Activated T-cell treated with anti-CD3 and anti-CD28 coated beads for 24 hours (primary cell): Measurements from ENCODE around the gene CPSF4.
"Not testable (repeated sequence)": the region's sequence is repeated elsewhere in the genome, so short reads cannot be mapped to it uniquely, and the experiment has no call there.

Source experiments
- DNase-seq: peaks from one replicate; pipeline ENCODE4 v3.0.0-alpha.2; 2020; ENCODE audit warnings: low read depth

The CPSF4 gene

DNA sequence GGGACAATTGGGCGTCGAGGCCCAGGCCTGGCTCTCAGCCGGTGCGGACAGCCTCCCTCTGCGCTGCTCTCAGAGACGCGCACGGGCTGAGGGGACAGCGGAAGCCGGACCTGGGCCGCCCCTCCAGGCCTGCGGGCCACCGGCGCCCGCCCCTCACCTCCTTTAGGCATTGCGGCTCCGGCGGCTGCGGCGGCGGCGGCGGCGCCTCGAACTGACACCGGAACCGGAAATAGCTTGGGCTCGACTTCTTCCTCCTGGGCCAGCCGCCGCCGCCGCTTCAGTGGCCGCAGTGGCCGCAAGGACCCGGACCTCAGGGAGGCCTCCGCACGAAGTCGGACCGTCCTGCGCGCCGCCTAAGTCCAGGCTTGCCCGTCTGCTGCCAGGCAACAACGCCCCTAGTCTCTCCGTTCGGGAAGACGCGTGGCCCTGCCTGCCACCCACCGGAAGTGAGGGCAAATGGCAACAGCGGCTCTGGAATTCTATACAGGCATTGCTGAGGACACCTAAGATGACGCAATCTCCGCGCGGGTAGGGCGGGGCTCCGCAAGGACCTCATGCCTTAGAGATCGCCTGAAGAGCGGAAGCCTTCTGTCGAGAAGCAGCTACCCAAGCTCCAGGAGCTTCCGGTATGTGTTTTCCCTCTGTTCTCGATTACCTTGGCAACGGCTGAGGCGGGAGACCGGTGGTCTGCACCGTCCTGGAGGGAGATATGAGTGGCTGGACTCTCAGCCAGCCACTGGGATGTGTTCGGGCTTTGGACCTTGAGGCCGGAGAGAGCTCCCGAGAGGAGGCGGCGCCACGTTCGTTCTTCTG lies 30.2 kb upstream of the CPSF4 start, which contains the start of the genes BUD31 and PDAP1:
Gene BUD31, plus strand, starts transcription at position 591 of the 813 bp plus-strand sequence. CDS start 2,124 bp downstream, outside the sequence.
Gene PDAP1, minus strand, starts transcription at position 219 of the 813 bp plus-strand sequence. Its CDS starts 49 bp downstream, at position 170.
- DNase-seq: peak; percentile 92

DNA sequence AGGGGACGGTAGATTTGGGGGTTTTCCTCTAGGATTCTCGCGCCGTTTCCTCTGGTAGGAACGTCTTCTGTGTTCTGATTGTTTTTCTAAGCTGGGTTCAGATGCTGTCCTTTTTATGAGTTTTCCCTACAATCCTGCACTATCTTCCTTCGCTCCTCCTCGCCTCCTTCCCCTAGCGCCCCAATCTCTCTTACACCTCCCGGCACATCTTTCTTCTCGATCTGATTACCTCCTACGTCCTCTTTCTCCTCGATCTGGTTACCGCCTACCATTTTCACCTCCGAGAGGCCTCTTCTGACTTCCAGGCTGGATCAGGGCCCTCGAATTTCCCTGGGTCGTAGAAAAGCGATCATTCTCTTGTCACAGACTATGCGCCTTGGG lies 29.6 kb upstream of the CPSF4 start:
- DNase-seq: no peak

DNA sequence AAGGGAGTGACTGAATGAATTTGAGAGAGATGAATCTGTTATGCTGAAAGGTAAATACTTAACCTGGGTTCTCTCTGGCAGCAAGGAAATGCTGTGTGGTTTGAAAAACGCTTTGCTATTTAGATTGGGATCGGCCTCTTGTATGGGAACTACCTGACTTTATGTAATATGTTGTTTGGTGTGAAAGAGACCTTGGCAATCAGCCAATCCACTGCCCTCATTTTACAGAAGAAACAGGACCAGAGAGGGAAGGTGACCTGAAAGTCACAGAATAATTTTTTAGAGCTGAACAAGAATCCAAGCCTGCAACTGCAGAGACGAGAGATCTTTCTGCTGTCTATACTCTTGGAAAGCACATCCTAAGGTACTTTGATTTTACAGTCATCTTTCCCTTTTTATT lies 28.9 kb upstream of the CPSF4 start:
- no peak for DNase-seq

DNA sequence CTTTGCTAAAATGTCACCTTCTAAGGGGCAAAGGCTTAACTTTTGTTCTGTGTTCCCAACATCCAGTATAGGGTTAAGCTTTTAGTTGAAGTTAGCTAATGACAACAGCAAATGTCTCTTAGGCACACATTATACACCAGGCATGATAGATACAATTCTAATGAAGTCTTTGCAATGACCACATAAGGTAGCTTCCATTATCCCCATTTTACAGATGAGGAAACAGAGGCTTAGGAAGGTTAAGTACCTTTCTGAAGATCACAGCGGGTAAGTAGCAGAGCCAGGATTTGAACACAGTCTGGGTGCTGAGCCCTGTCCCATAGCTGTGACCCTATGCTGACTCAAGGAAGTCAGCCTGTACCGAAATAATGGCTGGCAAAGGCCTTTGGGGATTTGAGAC lies 28.1 kb upstream of the CPSF4 start:
- no peak for DNase-seq

DNA sequence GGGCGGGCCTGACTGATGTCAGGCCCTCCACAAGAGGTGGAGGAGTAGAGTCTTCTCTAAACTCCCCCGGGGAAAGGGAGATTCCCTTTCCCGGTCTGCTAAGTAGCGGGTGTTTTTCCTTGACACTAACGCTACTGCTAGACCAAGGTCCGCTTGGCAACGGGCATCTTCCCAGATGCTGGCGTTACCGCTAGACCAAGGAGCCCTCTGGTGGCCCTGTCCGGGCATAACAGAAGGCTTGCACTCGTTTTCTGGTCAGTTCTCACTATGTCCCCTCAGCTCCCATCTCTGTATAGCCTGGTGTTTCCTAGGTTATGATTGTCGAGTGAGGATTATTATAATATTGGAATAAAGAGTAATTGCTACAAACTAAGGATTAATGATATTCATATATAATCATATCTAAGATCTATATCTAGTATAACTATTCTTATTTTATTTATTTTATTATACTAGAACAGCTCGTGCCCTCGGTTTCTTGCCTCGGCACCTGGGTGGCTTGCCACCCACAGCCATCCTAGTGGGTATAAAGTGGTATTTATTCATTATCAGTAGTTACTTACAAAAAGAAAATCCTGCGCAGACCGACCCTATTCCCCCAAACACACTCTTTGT lies 23.1 kb upstream of the CPSF4 start:
- not testable (repeated sequence) for DNase-seq

DNA sequence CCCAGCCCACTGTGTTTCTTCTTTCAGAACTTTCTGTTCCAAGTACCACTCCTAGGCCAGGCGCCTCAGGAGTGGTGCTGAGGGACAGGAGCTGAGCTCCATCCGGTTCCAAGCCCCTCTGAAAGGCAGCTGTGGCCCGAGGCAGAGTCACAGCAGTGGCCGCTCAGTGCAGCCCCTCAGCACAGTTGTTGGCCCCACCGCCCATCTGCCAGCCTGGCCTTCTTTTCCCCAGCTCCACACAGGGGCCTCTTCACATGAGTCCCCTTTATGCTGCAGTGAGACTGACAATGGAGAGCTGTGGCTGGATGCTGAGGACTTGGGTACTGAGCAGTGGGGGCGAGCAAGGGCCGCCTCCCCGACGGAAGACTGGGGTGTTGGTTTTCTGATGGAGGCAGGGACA lies 20.5 kb upstream of the CPSF4 start:
- DNase-seq: no peak

DNA sequence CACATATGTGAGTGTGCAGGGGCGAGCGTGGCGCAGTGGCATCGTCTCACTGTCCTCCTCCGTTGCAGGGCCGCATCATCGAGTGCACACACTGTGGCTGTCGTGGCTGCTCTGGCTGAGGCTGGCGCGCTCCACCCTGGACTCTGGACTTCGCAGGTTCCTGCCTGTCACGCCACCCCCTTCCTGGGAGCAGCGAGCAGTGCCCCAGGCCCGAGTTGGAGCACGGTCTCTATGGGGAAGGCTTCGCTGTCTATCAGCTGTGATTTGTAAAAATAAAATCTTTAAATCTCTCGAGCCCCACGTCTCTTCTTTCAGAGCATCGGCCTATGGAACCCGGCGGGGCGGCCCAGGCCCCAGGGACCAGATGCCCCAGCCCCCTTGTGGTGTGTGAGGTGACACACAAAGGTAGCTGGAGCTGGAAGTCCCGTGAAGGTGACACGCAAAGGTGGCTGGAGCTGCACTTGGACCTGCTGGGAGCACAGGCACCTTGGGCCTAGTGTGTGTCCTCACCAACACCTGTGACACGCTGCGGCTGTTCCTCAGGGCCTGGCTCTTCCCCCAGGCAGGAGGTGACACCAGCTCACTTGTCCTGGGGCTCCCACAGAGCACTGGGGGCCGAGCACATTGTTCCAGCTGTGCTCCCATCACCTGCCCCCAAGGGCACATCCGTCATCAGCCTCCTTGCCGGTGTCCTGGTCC lies 19.3 kb upstream of the CPSF4 start:
- DNase-seq: no peak

DNA sequence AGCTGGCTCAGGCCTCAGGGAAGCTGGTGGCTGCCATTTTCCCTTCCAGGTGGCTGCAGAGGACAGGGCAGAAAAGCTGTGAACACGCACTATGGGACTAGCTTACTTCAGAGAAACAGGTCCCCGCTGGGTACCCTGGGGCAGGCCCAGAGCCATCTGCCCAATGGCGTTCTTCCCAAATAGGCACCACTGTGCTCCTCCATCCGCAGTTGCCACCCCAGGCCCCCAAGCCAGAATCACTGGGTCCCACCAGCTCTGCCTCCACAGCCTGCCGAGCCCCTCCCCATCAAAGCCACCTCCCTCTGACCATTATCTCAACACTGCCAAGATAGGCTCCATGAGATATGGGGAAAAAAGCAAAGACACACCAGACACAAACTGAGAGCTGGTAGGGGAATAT lies 18.5 kb upstream of the CPSF4 start:
- DNase-seq: no peak

DNA sequence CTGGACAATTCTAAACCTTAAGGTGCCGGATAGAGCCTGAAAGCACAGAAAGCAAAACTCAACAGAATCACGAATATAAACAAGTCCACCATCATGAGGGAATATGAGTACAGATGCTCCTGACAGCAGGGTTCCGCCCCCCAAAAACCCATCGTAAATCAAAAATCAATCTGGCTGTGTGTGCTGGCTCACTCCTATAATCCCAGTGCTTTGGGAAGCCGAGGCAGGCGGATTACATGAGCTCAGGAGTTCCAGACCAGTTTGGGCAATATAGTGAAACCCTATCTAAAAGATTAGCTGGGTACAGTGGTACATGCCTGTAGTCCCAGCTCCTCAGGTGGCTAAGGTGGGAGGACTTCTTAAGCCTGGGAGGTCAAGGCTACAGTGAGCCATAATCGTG lies 17.8 kb upstream of the CPSF4 start:
- DNase-seq: no peak

DNA sequence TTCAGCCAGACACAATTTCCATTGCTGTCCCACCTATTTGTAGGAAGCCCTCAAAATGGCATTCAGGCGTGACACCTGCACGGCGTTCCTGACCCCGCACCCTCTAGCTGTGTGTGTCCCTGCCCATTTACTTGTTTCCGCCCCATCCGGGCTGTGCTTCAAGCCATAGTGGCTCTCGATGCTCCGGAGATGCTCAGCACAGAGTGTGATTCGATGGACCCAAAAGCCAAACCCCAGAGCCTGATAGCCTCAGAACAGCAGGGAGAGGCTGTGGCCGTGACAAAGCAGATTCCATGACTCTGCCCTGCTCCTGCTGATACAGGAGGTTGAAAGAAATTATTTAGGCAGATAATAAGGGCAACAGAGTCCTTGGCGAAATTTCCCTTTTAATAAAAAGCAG lies 16.6 kb upstream of the CPSF4 start:
- no peak for DNase-seq

DNA sequence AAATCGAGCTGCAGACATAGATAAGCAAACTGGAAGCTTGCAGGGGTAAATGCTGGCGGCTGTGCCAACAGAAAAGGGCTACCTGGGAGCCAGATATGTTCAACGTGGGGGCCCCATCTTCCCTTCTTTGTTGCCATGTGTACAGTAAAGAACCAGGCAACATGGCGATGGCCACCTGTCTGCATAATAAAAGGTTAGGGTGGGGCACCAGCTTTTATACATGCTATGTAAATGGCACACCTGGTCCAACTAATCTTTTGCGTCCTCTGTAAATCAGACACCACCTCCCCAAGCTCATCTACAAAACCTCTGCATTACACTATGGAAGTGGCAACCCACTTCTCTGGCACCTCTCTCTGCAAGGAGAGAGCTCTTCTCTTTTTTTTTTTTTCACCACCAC lies 16.1 kb upstream of the CPSF4 start:
- no peak for DNase-seq

DNA sequence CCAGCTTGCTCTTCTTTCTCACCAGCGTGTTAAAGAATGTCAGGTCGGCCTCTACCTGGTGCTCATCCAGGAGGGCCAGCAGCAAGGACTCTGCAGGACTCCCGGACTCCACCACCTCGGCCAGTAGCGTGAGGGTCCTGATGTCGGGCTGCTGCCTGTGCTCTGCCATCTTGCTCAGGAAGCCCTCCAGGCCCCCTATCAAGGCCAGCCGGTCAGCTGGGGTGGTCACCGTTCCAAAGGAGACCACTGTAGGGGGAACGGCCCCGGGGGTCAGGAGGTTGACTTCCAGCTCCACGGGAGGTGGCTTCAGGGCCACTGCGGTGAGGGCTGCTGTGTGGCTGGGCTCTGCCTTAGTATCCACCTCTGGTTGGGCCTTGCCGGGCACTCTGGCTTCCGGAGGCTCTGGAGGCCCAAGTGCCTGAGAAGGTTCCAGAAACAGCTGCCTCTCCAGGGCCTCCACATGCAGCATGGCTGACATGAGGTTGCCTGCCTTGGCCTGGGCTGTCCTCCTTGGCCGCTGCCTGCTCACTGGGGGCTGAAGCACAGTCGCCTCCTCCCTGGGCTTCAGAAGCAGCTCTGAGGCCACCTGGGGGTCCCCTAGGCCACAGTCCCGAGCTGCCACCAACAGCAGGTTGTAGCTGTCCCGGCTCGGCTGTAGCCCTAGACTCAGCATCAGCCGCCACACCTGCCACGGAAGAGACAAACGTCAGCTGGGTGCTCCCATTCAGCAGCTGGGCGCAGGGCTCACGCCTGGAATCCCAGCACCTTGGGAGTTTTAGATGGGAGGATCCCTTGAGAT lies 13.6 kb upstream of the CPSF4 start:
- no peak for DNase-seq

DNA sequence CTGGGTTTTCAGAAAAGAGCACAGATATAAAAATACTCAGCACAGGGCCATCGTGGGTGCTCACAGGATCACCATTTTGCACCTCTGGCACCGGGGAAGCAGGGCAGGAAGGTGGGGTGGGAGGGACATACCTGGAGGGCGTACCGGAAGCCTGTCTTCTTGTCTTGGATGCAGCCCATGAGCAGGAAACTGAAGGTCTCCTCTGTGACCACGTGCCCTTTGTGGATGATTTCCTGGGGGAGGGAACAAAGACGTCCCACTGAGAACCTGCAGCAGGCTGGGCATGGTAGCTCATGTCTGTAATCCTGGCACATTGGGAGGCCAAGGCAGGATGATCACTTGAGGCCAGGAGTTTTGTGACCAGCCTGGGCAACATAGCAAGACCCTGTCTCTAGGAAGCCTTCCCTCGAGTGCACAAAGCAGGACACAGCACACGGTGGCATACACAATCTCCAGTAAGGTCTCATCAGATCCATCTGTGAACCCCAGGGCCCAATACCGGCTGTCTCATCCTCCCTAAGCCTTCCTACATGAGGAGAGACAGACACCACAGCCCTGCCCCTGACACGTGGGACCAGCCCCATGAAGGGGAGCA lies 9.7 kb upstream of the CPSF4 start:
- no peak for DNase-seq

DNA sequence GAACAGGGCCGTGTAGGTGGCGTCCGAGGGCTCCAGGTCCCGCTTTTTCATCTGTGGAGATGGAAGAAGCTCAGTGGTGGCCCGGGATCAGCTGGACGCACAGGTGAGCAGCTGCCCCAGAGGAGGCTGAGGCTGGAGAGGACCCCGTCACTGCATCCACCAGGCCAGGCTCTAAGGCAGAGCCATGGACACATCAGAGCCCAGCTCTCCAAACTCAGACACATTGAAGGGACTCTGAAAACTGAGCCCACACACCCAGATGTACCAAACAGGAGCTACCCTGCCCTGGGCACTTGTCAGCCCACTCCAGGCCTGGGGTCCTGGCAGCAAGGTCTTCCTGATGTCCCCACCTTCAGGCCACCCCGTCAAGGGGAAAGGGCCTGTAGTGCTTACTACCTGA lies 9.0 kb upstream of the CPSF4 start:
- no peak for DNase-seq

DNA sequence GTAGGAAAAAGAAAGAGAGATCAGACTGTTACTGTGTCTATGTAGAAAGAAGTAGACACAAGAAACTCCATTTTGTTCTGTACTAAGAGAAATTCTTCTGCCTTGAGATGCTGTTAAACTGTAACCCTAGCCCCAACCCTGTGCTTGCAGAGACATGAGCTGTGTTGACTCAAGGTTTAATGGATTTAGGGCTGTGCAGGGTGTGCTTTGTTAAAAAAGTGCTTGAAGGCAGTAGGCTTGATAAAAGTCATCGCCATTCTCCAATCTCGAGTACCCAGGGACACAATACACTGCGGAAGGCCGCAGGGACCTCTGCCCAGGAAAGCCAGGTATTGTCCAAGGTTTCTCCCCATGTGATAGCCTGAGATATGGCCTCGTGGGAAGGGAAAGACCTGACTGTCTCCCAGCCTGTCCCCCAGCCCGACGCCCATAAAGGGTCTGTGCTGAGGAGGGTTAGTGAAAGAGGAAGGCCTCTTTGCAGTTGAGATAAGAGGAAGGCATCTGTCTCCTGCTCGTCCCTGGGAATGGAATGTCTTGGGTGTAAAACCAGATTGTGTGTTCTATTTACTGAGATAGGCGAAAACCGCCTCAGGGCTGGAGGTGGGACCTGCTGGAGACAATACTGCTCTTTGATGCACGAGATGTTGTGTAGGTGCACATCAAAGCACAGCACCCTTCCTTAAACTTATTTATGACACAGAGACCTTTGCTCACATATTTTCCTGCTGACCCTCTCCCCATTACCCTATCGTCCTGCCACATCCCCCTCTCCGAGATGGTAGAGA lies 6.8 kb upstream of the CPSF4 start:
- not testable (repeated sequence) for DNase-seq

DNA sequence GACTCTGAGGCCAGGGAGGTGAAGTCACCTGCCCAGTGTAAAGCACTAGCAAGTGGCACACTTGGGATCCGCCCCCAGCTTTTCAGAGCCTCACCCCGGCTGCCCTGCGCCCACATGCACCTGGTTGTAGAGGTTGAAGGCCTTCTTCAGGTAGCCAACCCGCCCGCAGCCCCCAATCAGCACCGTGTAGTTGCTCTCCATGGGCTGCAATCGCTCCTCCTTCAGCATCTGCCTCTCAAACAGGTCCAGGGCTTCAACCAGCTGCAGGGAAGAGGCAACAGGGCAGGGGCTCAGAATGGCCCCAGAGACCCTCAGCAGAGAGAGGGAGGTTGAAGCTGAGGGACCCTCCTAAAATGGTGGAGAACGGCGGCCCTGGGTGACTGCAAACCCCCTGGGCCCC lies 5.6 kb upstream of the CPSF4 start:
- DNase-seq: no peak

DNA sequence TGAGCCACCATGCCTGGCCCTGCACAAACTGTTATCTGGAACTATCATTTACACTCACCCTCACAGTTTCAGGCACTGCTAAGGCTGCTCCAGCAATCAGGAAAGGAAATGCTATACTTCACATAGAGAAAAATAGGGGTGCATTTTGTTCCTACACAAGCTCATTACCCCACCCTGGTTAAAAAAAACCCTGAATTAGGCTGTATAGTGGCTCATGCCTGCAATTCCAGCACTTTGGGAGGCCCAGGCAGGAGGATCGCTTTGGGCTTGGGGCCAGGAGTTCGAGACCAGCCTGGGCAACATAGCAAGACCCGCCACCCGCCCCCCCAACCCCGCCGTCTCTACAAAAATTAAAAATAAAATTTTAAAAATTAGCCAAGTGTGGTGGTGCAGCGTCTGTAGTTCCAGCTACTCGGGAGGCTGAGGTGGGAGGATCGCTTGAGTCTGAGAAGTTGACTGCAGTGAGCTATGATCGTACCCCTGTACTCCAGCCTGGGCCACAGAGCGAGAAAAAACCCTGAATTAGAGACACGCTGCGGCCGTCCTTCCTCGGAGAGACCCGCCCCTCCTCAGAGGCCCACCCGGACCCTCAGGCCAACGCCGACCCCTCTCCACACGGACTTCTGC lies 684 bp upstream of the CPSF4 start:
- DNase-seq: no peak

DNA sequence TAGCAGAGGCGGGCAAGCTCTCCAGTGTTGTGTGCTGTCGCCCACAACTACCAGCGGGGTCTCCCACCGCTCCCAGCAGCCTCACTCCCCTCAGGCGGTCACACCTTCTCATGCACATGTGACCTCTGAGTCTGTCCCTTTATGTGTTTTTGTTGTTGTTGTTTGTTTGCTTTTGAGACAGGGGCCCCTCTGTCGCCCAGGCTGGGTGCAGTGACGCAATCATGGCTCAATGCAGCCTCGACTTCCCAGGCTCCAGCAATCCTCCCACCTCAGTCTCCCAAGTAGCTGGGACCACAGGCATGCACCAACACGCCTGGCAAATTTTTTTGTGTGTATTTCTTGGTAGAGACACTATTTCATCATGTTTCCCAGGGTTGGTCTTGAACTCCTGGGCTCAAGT lies 1.5 kb downstream of the CPSF4 start:
- DNase-seq: no peak

DNA sequence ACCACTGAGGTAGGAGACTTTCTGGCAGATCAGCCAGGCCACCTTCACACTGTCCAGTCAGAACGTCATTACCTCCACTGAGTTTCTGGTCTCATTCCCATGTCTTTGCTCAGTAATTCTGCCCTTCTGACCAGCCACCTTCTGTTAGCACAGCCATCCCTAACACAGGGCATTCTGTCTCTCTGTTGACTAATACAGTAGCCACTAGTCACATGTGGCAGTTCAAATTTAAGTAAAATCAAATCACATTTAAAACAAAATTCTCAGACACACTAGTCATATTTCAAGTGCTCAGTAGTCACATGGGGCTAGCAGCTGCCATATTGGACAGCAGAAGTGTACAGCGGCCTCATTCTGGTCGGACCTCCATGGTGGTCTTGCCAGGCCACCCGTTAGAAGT lies 7.4 kb downstream of the CPSF4 start:
- no peak for DNase-seq

DNA sequence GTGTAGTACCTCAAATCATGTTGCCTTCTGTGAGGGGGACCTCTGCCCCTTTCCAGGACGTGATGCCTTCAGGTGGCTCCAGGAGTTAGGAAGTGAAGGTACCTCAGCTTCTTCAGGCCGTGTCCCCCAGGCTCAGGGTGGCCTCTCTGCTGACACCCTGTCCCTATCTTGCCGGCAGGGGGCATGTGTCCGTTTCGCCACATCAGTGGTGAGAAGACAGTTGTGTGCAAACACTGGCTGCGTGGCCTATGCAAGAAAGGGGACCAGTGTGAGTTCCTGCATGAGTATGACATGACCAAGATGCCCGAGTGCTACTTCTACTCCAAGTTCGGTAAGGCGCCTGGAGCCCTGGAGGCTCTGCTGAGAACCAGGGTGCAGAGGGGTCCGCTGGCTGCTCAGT lies 9.2 kb downstream of the CPSF4 start:
- DNase-seq: no peak

DNA sequence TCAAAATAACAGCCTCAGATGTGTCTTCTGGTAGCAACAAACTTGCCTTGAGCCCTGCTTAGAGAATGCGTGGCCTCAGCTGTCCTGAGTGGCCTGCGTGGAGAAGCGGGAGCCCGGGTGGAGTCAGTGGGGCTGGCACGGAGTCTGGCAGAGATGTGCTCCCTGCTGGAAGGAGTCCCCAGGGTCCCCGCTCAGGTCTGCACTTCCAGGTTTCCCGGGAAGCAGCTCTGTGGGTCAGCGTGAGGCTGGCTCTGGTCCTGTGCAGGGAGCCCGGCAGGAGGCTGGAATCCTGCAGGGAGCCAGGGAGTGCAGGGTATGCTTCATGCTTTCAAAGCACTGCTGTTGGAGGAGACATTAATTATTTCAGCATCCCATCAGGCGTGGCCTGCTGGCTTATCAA lies 10.1 kb downstream of the CPSF4 start:
- DNase-seq: no peak
